ENCODE results near the gene MRPL3.

Gene MRPL3

GRCh38 chr3:131470377-131470776 is 32.4 kb downstream of the MRPL3 start:
- H3K27ac ChIP-seq (replicated peaks): no peak overlapping the region
- H3K4me3 ChIP-seq (replicated peaks; ENCODE audit: insufficient read depth, low read length): no peak overlapping the region
- no peak for DNase-seq (ENCODE audit: low read depth in 1 of 2, low spot score in 1 of 2)
- TF ChIP-seq CTCF (IDR thresholded peaks at IDR 0.05; ENCODE audit: insufficient read depth, low read length): no peak
- TF ChIP-seq REST (IDR thresholded peaks at IDR 0.05; ENCODE audit: insufficient replicate concordance, low read depth): no peak
- no peak for TF ChIP-seq GABPA (IDR thresholded peaks at IDR 0.05; ENCODE audit: low read depth)
- no peak for TF ChIP-seq SPI1 (IDR thresholded peaks at IDR 0.05; ENCODE audit: borderline replicate concordance, low read depth)
- TF ChIP-seq POLR2AphosphoS5 (IDR thresholded peaks at IDR 0.05; ENCODE audit: low read depth): no peak
- no peaks in the 10 kb centered on the region for H3K27me3 ChIP-seq (ENCODE audit: insufficient read depth, poor library complexity, severe bottlenecking)

- no peaks in the 10 kb centered on the region for H3K27me3 ChIP-seq (ENCODE audit: insufficient read depth, poor library complexity, severe bottlenecking)
- H3K27ac ChIP-seq (replicated peaks): no peak overlapping the region
- no peak overlapping the region for H3K4me3 ChIP-seq (replicated peaks; ENCODE audit: insufficient read depth, low read length)
- TF ChIP-seq SPI1 (IDR thresholded peaks at IDR 0.05; ENCODE audit: borderline replicate concordance, low read depth) (no peak), POLR2AphosphoS5 (IDR thresholded peaks at IDR 0.05; ENCODE audit: low read depth) (no peak), REST (IDR thresholded peaks at IDR 0.05; ENCODE audit: insufficient replicate concordance, low read depth) (no peak), CTCF (IDR thresholded peaks at IDR 0.05; ENCODE audit: insufficient read depth, low read length) (no peak), GABPA (IDR thresholded peaks at IDR 0.05; ENCODE audit: low read depth) (no peak)
- DNase-seq (ENCODE audit: low read depth in 1 of 2, low spot score in 1 of 2): no peak
These were observed 44.1 kb downstream of the MRPL3 start for GRCh38 chr3:131458653-131459052.

- Histone ChIP-seq H3K27ac (replicated peaks) (no peak overlapping the region), H3K27me3 (ENCODE audit: insufficient read depth, poor library complexity, severe bottlenecking) (no peaks in the 10 kb centered on the region), H3K4me3 (replicated peaks; ENCODE audit: insufficient read depth, low read length) (no peak overlapping the region)
- DNase-seq (ENCODE audit: low read depth in 1 of 2, low spot score in 1 of 2): no peak
- TF ChIP-seq SPI1 (IDR thresholded peaks at IDR 0.05; ENCODE audit: borderline replicate concordance, low read depth) (no peak), GABPA (IDR thresholded peaks at IDR 0.05; ENCODE audit: low read depth) (no peak), CTCF (IDR thresholded peaks at IDR 0.05; ENCODE audit: insufficient read depth, low read length) (no peak), POLR2AphosphoS5 (IDR thresholded peaks at IDR 0.05; ENCODE audit: low read depth) (no peak), REST (IDR thresholded peaks at IDR 0.05; ENCODE audit: insufficient replicate concordance, low read depth) (no peak)
These were observed 45.6 kb downstream of the MRPL3 start for GRCh38 chr3:131457220-131457619.
